ENCODE data around the gene PREX1. TPM values are rescaled to one million over a fixed set of nuclear protein-coding genes. Genes with fewer than 3 reads are reported as not detected.

PREX1 gene
- total and polyA plus RNA-seq, 10 donors, result 36.7 to 279 (median 157) TPM

- TF ChIP-seq CTCF (IDR thresholded peaks at IDR 0.05 in 8 of 11, conservative IDR thresholded peaks at IDR 0.05 in 3 of 11) (no peak), POLR2A (IDR thresholded peaks at IDR 0.05) (no peak), POLR2AphosphoS5 (IDR thresholded peaks at IDR 0.05) (peak in 2 of 3 donors; percentile 27 to 55)
- 16 to 26% (median 20%) methylated on average over 8 of the region's 8 CpGs for WGBS, 5 donors
- peak overlapping the region in 6 of 8 donors; percentile 14 to 96 (median 86) for H3K4me3 ChIP-seq
- peak overlapping the region in 7 of 8 donors; percentile 81 to 97 (median 92) for H3K27ac ChIP-seq
- intact Hi-C loops (cut with DNase I; ENCODE audit: low total_unique reads), result loop anchor here (10.0 kb wide), 1 partner anchor 68 kb away; no protein-coding TSS in a partner anchor
- peaks cover 0 to 44% (median 0%) of the 10 kb centered on the region in 6 donors for H3K36me3 ChIP-seq
- peak; percentile 79 for DNase-seq
- no peaks in the 10 kb centered on the region for H3K9me3 ChIP-seq
- H3K4me1 ChIP-seq, result peaks cover 71 to 95% (median 80%) of the 10 kb centered on the region in 6 donors
- no peaks in the 10 kb centered on the region for H3K27me3 ChIP-seq (replicated peaks in 1 of 7)
Measured at GRCh38 chr20:48822879-48823385, 4.9 kb downstream of the PREX1 start.

GRCh38 chr20:48822178-48822577 lies 5.6 kb downstream of the PREX1 start:
- peak overlapping the region; percentile 21 to 97 (median 92) for H3K27ac ChIP-seq
- intact Hi-C loops (cut with DNase I; ENCODE audit: low total_unique reads), result loop anchor here (10.0 kb wide), 1 partner anchor 67 kb away; no protein-coding TSS in a partner anchor

GRCh38 chr20:48821261-48821920 lies 6.4 kb downstream of the PREX1 start:
- no peak for TF ChIP-seq POLR2A (IDR thresholded peaks at IDR 0.05)
- peak in 1 of 3 donors; percentile 20 for TF ChIP-seq POLR2AphosphoS5 (IDR thresholded peaks at IDR 0.05)
- TF ChIP-seq CTCF (IDR thresholded peaks at IDR 0.05 in 8 of 11, conservative IDR thresholded peaks at IDR 0.05 in 3 of 11), result no peak
- peaks cover 0 to 58% (median 0%) of the 10 kb centered on the region in 6 donors for H3K36me3 ChIP-seq
- no peaks in the 10 kb centered on the region for H3K27me3 ChIP-seq (replicated peaks in 1 of 7)
- intact Hi-C loops (cut with DNase I; ENCODE audit: low total_unique reads), result loop anchor here (10.0 kb wide), 1 partner anchor 67 kb away; no protein-coding TSS in a partner anchor
- H3K4me3 ChIP-seq, result peak overlapping the region in 5 of 8 donors; percentile 5 to 96 (median 93)
- peaks cover 85 to 100% (median 96%) of the 10 kb centered on the region in 6 donors for H3K4me1 ChIP-seq
- DNase-seq, result peak; percentile 59
- peak overlapping the region; percentile 1 to 97 (median 92) for H3K27ac ChIP-seq
- no peaks in the 10 kb centered on the region for H3K9me3 ChIP-seq
- 59 to 64% (median 63%) methylated on average over 7 to 8 of the region's 8 CpGs for WGBS, 5 donors

More at GRCh38 chr20:48822178-48822577, 5.6 kb downstream of the PREX1 start:
- no peaks in the 10 kb centered on the region for H3K27me3 ChIP-seq (replicated peaks in 1 of 7)
- H3K4me3 ChIP-seq, result peak overlapping the region in 5 of 8 donors; percentile 1 to 96 (median 93)
- no peaks in the 10 kb centered on the region for H3K9me3 ChIP-seq
- DNase-seq, result peak; percentile 47
- H3K36me3 ChIP-seq, result peaks cover 0 to 50% (median 0%) of the 10 kb centered on the region in 6 donors
- TF ChIP-seq POLR2AphosphoS5 (IDR thresholded peaks at IDR 0.05) (no peak), CTCF (IDR thresholded peaks at IDR 0.05 in 8 of 11, conservative IDR thresholded peaks at IDR 0.05 in 3 of 11) (no peak), POLR2A (IDR thresholded peaks at IDR 0.05) (no peak)
- WGBS, 5 donors, result 69 to 81% (median 76%) methylated on average over 2 of the region's 2 CpGs
- H3K4me1 ChIP-seq, result peaks cover 78 to 100% (median 88%) of the 10 kb centered on the region in 6 donors

- 75 to 86% (median 80%) methylated on average over 6 to 8 of the region's 8 CpGs for WGBS, 5 donors
Measured at GRCh38 chr20:48820649-48820973, 7.2 kb downstream of the PREX1 start.

More at GRCh38 chr20:48820649-48820973, 7.2 kb downstream of the PREX1 start:
- H3K4me1 ChIP-seq, result peaks cover 85 to 100% (median 100%) of the 10 kb centered on the region in 6 donors
- intact Hi-C loops (cut with DNase I; ENCODE audit: low total_unique reads), result loop anchor here (10.0 kb wide), 1 partner anchor 66 kb away; no protein-coding TSS in a partner anchor
- H3K4me3 ChIP-seq, result peak overlapping the region in 2 of 8 donors; percentile 93 to 95
- no peaks in the 10 kb centered on the region for H3K27me3 ChIP-seq (replicated peaks in 1 of 7)
- peak overlapping the region in 7 of 8 donors; percentile 15 to 97 (median 92) for H3K27ac ChIP-seq
- TF ChIP-seq CTCF (IDR thresholded peaks at IDR 0.05 in 8 of 11, conservative IDR thresholded peaks at IDR 0.05 in 3 of 11), result no peak
- no peak for DNase-seq
- H3K9me3 ChIP-seq, result no peaks in the 10 kb centered on the region
- H3K36me3 ChIP-seq, result peaks cover 0 to 66% (median 0%) of the 10 kb centered on the region in 6 donors

Data from spleen (tissue), 11 donors.